ENCODE measurements around the gene RAB12. TPM values are rescaled to one million over a fixed set of nuclear protein-coding genes. Genes with fewer than 3 reads are reported as not detected.

RAB12 gene
- total RNA-seq, 1 donor from 2014 or later = 103 TPM

- DNase-seq = no peak
- H3K4me1 ChIP-seq = no peaks in the 10 kb centered on the region
- H3K27me3 ChIP-seq (ENCODE audit: low read depth) = no peaks in the 10 kb centered on the region
- H3K36me3 ChIP-seq = no peaks in the 10 kb centered on the region
- no peak overlapping the region for H3K27ac ChIP-seq (replicated peaks)
- H3K9me3 ChIP-seq (replicated peaks) = no peaks in the 10 kb centered on the region
- no peak for TF ChIP-seq CTCF (IDR thresholded peaks at IDR 0.05; ENCODE audit: borderline replicate concordance)
- intact Hi-C loops (cut with micrococcal nuclease) = no loop called here
- no peak overlapping the region for H3K4me3 ChIP-seq
These were observed 65.8 kb downstream of the RAB12 start for GRCh38 chr18:8675057-8675456.

- no peaks in the 10 kb centered on the region for H3K27me3 ChIP-seq (ENCODE audit: low read depth)
- no peak overlapping the region for H3K4me3 ChIP-seq
- no peak for TF ChIP-seq CTCF (IDR thresholded peaks at IDR 0.05; ENCODE audit: borderline replicate concordance)
- no peaks in the 10 kb centered on the region for H3K4me1 ChIP-seq
- intact Hi-C loops (cut with micrococcal nuclease) = no loop called here
- no peaks in the 10 kb centered on the region for H3K36me3 ChIP-seq
- no peaks in the 10 kb centered on the region for H3K9me3 ChIP-seq (replicated peaks)
- no peak for DNase-seq
- H3K27ac ChIP-seq (replicated peaks) = no peak overlapping the region
These were observed 72.0 kb downstream of the RAB12 start for GRCh38 chr18:8681196-8681595.

GRCh38 chr18:8684577-8684976 is 75.3 kb downstream of the RAB12 start:
- no peak overlapping the region for H3K27ac ChIP-seq (replicated peaks)
- no peaks in the 10 kb centered on the region for H3K27me3 ChIP-seq (ENCODE audit: low read depth)
- intact Hi-C loops (cut with micrococcal nuclease) = no loop called here
- TF ChIP-seq CTCF (IDR thresholded peaks at IDR 0.05; ENCODE audit: borderline replicate concordance) = no peak
- DNase-seq = no peak
- no peaks in the 10 kb centered on the region for H3K4me1 ChIP-seq
- H3K36me3 ChIP-seq = no peaks in the 10 kb centered on the region
- no peak overlapping the region for H3K4me3 ChIP-seq
- no peaks in the 10 kb centered on the region for H3K9me3 ChIP-seq (replicated peaks)

GRCh38 chr18:8685141-8685913 is 76.1 kb downstream of the RAB12 start:
- Histone ChIP-seq H3K9me3 (replicated peaks) (no peaks in the 10 kb centered on the region), H3K27ac (replicated peaks) (no peak overlapping the region), H3K27me3 (ENCODE audit: low read depth) (no peaks in the 10 kb centered on the region), H3K4me1 (no peaks in the 10 kb centered on the region), H3K4me3 (no peak overlapping the region), H3K36me3 (no peaks in the 10 kb centered on the region)
- DNase-seq = no peak
- intact Hi-C loops (cut with micrococcal nuclease) = no loop called here
- TF ChIP-seq CTCF (IDR thresholded peaks at IDR 0.05; ENCODE audit: borderline replicate concordance) = no peak

GRCh38 chr18:8685914-8686216 is 76.6 kb downstream of the RAB12 start:
- intact Hi-C loops (cut with micrococcal nuclease) = no loop called here
- no peaks in the 10 kb centered on the region for H3K4me1 ChIP-seq
- TF ChIP-seq CTCF (IDR thresholded peaks at IDR 0.05; ENCODE audit: borderline replicate concordance) = no peak
- peaks cover 2% of the 10 kb centered on the region for H3K27me3 ChIP-seq (ENCODE audit: low read depth)
- H3K9me3 ChIP-seq (replicated peaks) = no peaks in the 10 kb centered on the region
- no peak for DNase-seq
- no peak overlapping the region for H3K27ac ChIP-seq (replicated peaks)
- H3K4me3 ChIP-seq = no peak overlapping the region
- H3K36me3 ChIP-seq = no peaks in the 10 kb centered on the region
